Uterus (tissue), 2 donors: Measurements from ENCODE around the gene TPM4.

Source experiments
- CTCF ChIP-seq, 4 experiments: fragments of 200-600 bp in 2 of 4; fragments of 450-650 bp in 2 of 4; sonication (generic) in 2 of 4; IDR thresholded peaks; one replicate each; pipeline ENCODE4 v1.5.1; 2016 to 2019; ENCODE audit warnings: antibody characterized with exemption in 4 of 4, mild to moderate bottlenecking in 2 of 4, moderate library complexity in 1 of 4
- POLR2A ChIP-seq, 2 donors: fragments of 450-650 bp; IDR thresholded peaks; one replicate each; pipeline ENCODE4 v1.6.1; 2016; ENCODE audit warnings: antibody characterized with exemption in 2 of 2, mild to moderate bottlenecking in 1 of 2, moderate library complexity in 1 of 2

GRCh38 chr19:16034180-16034579, 42.1 kb upstream of the TPM4 start:
- TF ChIP-seq CTCF (IDR thresholded peaks at IDR 0.05) (no peak), POLR2A (IDR thresholded peaks at IDR 0.05) (no peak)
